Lower leg skin (tissue), 3 donors: ENCODE measurements around the gene COL18A1.

Source experiments
- CTCF ChIP-seq, 3 donors: fragments of 450-650 bp; IDR thresholded peaks; one replicate each; pipeline ENCODE4 v1.5.1; 2016; ENCODE audit warnings: antibody characterized with exemption in 3 of 3, mild to moderate bottlenecking in 3 of 3, moderate library complexity in 2 of 3
- POLR2A ChIP-seq, 2 donors: fragments of 450-650 bp; IDR thresholded peaks; one replicate each; pipeline ENCODE4 v1.6.1; 2016 to 2017; ENCODE audit warnings: antibody characterized with exemption in 2 of 2, mild to moderate bottlenecking in 1 of 2, moderate library complexity in 1 of 2

- TF ChIP-seq POLR2A (IDR thresholded peaks at IDR 0.05) (no peak), CTCF (IDR thresholded peaks at IDR 0.05) (peak in 1 of 3 donors; percentile 27)
Observed at GRCh38 chr21:45469273-45470086, 64.5 kb downstream of the COL18A1 start.
